Endothelial cell (in vitro differentiated cells): ENCODE results near the gene ZNF280A. TPM values are rescaled to one million over a fixed set of nuclear protein-coding genes. Genes with fewer than 3 reads are reported as not detected.
A peak's percentile ranks its signal among the peaks of the same experiment; 100 is the strongest.

Source experiments
- DNase-seq: peaks from one replicate; pipeline ENCODE4 v3.0.0; 2021; ENCODE audit warnings: low spot score
- H3K27ac Mint-ChIP-seq: one replicate; pipeline ENCODE4 v1.8.0; 2021; ENCODE audit warnings: mixed read lengths, inconsistent platforms; ENCODE audit not compliant: unreplicated experiment
- H3K27me3 Mint-ChIP-seq: one replicate; pipeline ENCODE4 v1.8.0; 2021; ENCODE audit warnings: mild to moderate bottlenecking, moderate library complexity, mixed read lengths, inconsistent platforms; ENCODE audit not compliant: unreplicated experiment
- H3K36me3 Mint-ChIP-seq: one replicate; pipeline ENCODE4 v1.8.0; 2021; ENCODE audit warnings: mild to moderate bottlenecking, low read depth, mixed read lengths, inconsistent platforms; ENCODE audit not compliant: unreplicated experiment
- H3K4me1 Mint-ChIP-seq: one replicate; pipeline ENCODE4 v1.8.0; 2021; ENCODE audit warnings: mild to moderate bottlenecking, mixed read lengths, inconsistent platforms; ENCODE audit not compliant: unreplicated experiment
- H3K4me3 Mint-ChIP-seq: one replicate; pipeline ENCODE4 v1.8.0; 2021; ENCODE audit warnings: mild to moderate bottlenecking, mixed read lengths, inconsistent platforms; ENCODE audit not compliant: unreplicated experiment
- H3K9me3 Mint-ChIP-seq: one replicate; pipeline ENCODE4 v1.8.0; 2021; ENCODE audit warnings: mixed read lengths, inconsistent platforms; ENCODE audit not compliant: unreplicated experiment
- total RNA-seq: library from RNA; stranded (reverse); fragmentation: NEBNext Ultra II Directional; extraction: Animal tissue kit (Norgen Biotek cat#: 25700); gene quantifications from one replicate; pipeline ENCODE4 v1.2.1, GENCODE V29; 2021; ENCODE audit not compliant: unreplicated experiment
- TF ChIP-seq, protein P1 (sequence below): fragments of 200-600 bp; sonication (generic); IDR thresholded peaks from one replicate; pipeline ENCODE4 v1.5.0; 2021; ENCODE audit warnings: antibody characterized with exemption; ENCODE audit not compliant: unreplicated experiment

ZNF280A gene
- total RNA-seq, 1 donor from 2014 or later = 0.51 TPM

DNA sequence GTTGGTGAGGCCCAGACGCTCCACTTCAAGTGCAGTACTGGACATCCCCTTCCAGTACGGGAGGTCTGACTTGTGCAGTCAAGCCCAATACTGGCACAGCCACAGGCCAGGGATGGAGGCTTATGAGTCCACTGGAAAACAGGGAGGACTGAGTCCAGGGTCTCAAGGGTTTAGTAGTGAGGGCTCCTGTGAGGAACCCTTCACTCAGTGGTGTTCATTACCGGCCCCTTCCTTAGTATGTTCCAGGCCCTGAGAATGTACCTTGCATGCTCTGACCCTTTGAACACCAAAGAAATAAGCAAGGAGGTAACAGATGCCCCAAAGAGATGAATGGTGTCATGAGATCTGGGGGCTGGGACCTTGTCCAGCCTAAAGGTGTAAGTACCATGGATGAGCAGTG, 27.2 kb upstream of the ZNF280A start:
- no peak overlapping the region for H3K27ac Mint-ChIP-seq
- DNase-seq = no peak
- TF ChIP-seq, protein P1, sequence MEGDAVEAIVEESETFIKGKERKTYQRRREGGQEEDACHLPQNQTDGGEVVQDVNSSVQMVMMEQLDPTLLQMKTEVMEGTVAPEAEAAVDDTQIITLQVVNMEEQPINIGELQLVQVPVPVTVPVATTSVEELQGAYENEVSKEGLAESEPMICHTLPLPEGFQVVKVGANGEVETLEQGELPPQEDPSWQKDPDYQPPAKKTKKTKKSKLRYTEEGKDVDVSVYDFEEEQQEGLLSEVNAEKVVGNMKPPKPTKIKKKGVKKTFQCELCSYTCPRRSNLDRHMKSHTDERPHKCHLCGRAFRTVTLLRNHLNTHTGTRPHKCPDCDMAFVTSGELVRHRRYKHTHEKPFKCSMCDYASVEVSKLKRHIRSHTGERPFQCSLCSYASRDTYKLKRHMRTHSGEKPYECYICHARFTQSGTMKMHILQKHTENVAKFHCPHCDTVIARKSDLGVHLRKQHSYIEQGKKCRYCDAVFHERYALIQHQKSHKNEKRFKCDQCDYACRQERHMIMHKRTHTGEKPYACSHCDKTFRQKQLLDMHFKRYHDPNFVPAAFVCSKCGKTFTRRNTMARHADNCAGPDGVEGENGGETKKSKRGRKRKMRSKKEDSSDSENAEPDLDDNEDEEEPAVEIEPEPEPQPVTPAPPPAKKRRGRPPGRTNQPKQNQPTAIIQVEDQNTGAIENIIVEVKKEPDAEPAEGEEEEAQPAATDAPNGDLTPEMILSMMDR = no peak
- H3K36me3 Mint-ChIP-seq = no peaks in the 10 kb centered on the region
- H3K9me3 Mint-ChIP-seq = no peaks in the 10 kb centered on the region
- H3K4me3 Mint-ChIP-seq = no peak overlapping the region
- H3K4me1 Mint-ChIP-seq = no peaks in the 10 kb centered on the region
- peaks cover 3% of the 10 kb centered on the region for H3K27me3 Mint-ChIP-seq

DNA sequence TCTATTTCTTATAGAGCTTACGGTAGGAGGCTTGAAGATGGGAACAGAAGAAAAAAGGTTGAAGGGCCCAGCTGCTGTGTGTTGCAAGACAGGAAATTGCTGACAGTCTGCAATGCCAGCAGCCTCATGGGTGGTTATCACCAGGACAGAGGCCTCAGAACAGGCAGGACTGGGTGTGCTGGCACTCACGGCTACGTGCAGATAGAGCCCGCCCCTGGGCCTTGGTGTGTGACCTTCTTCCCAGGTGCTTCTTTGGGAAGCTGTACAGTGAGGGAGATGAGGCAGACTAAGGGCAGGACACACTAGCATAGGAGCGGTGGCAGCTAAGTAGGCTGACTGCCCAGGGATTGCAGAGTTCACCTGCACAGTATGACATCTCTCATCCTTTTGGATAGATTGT, 26.4 kb upstream of the ZNF280A start:
- Mint-ChIP-seq H3K4me1 (no peaks in the 10 kb centered on the region), H3K27me3 (peaks cover 4% of the 10 kb centered on the region), H3K36me3 (no peaks in the 10 kb centered on the region), H3K4me3 (no peak overlapping the region), H3K9me3 (no peaks in the 10 kb centered on the region), H3K27ac (no peak overlapping the region)
- TF ChIP-seq, protein P1 = no peak
- peak; percentile 6 for DNase-seq

DNA sequence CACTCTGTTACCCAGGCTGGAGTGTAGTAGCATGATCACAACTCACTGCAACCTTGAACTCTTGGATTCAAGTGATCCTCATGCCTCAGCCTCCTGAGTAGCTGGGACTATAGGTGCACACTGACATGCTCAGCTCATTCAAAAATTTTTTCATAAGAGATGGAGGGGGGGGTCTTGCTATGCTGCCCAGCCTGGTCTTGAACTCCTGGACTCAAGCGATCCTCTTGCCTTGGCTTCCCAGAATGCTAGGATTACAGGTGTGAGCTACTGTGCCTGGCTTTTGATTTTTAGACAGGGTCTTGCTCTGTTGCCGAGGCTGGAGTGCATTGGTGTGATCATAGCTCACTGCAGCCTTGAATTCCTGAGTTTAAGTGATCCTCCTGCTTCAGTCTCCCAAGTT, 25.0 kb upstream of the ZNF280A start:
- Mint-ChIP-seq H3K27ac (no peak overlapping the region), H3K4me1 (no peaks in the 10 kb centered on the region), H3K36me3 (no peaks in the 10 kb centered on the region)

DNA sequence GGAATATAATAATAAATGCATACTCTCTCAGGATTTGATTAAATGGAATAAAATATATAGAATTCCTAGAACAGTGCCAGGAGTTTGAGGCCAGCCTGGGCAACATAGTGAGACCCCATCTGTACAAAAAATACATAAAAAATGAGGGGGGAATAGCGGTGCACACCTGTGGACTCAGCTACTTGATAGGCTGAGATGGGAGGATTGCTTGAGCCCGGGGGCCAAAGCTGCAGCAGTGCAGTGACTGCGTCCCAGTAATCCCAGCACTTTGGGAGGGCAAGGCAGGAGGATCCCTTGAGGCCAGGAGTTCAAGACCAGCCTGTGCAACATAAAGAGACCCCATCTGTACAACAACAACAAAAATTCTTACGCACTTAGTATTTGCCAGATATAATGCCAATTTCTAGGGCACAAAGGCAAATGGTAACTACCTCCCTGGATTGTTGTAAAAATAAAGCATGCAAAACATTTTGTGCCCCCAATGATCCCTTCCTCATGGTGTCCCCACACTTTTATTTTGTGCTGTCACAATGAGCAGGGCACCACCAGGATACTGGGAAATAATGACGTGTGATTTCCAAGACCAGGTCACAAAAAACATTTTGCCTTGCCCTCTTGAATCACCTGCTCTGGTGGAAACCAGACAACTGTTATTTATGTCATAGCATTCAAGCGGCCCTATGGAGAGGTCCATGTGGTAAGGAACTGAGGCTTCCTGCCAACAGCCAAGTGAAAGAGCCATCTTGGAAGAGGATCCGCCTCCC, 18.3 kb upstream of the ZNF280A start:
- Mint-ChIP-seq H3K4me3 (no peak overlapping the region), H3K36me3 (no peaks in the 10 kb centered on the region), H3K27me3 (peaks cover 5% of the 10 kb centered on the region), H3K9me3 (no peaks in the 10 kb centered on the region), H3K27ac (no peak overlapping the region), H3K4me1 (no peaks in the 10 kb centered on the region)
- DNase-seq = no peak
- TF ChIP-seq, protein P1 = no peak

More for the DNA sequence above, 25.0 kb upstream of the ZNF280A start:
- TF ChIP-seq, protein P1 = no peak
- no peaks in the 10 kb centered on the region for H3K9me3 Mint-ChIP-seq
- H3K4me3 Mint-ChIP-seq = no peak overlapping the region
- peaks cover 5% of the 10 kb centered on the region for H3K27me3 Mint-ChIP-seq
- DNase-seq = no peak

DNA sequence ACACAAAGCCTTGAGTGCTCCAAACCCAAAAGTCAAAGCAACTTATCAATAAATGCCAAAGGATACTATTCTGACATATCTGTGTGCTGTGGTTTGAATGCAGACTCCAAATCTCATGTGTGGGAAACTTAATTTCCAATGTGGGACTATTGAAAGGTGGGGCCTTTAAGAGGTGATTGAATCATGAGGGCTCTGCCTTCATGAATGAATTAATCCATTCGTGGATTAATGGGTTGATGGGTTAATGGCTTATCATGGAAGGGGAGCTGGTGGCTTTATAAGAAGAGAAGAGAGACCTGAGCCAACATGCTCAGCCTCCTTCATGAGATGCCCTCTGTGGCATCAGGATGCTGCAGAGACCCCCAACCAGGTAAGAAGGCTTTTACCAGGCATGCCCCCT, 16.8 kb upstream of the ZNF280A start:
- no peak for DNase-seq
- Mint-ChIP-seq H3K27me3 (peaks cover 1% of the 10 kb centered on the region), H3K36me3 (no peaks in the 10 kb centered on the region), H3K4me1 (no peaks in the 10 kb centered on the region), H3K27ac (no peak overlapping the region), H3K9me3 (no peaks in the 10 kb centered on the region), H3K4me3 (no peak overlapping the region)
- TF ChIP-seq, protein P1 = no peak
